Measurements from ENCODE around the gene OR8D1. TPM values are rescaled to one million over a fixed set of nuclear protein-coding genes. Genes with fewer than 3 reads are reported as not detected.

The OR8D1 gene
- total and polyA plus RNA-seq, 4 experiments from 2014 or later: not detected

DNA sequence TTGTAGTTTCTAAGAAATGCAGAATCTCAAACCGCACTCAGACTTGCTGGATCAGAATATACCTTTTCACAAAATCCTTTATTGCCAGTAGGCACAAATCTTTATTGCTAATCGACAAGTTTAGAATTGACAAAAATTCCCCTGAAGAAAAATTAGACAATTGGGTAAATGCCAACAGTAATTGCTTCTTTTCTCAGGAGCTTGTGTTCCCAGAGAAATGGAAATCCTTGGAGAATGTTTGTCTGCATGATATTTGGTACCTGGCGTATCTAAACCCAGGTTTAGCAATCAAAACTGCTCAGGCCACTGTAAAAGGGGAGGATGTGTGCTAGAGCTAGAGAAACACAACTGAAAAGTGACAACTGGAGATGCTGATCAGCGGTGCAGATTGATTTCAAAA lies 57.7 kb downstream of the OR8D1 start, which contains the start of gene OR8G5:
TSS of gene OR8G5 (plus strand) at position 301 of the 400 bp plus-strand sequence. CDS start 8,556 bp downstream, outside the sequence.
- H3K27me3 Mint-ChIP-seq: peaks cover 0 to 1% of the 10 kb centered on the region in 2 donors

More for the DNA sequence above, 57.7 kb downstream of the OR8D1 start, which contains the start of gene OR8G5:
- Histone ChIP-seq H3K36me3 (ENCODE audit: insufficient read depth, low read length) (no peaks in the 10 kb centered on the region), H3K27ac (ENCODE audit: low read depth, low read length) (no peak within 1 kb of the TSS), H3K27me3 (ENCODE audit: insufficient read depth, low read length) (no peaks in the 10 kb centered on the region), H3K4me3 (ENCODE audit: low read length in 2 of 2) (no peak within 1 kb of the TSS), H3K9me3 (ENCODE audit: control insufficient read depth in 1 of 2, low read length in 2 of 2) (no peaks in the 10 kb centered on the region), H3K4me1 (ENCODE audit: insufficient read depth, low read length) (no peaks in the 10 kb centered on the region)
- Mint-ChIP-seq H3K4me1 (no peaks in the 10 kb centered on the region), H3K36me3 (no peaks in the 10 kb centered on the region), H3K27ac (no peak within 1 kb of the TSS), H3K4me3 (no peak within 1 kb of the TSS), H3K9me3 (no peaks in the 10 kb centered on the region)
- intact Hi-C loops (cut with micrococcal nuclease): no loop called here
- DNase-seq: no peak
- CTCF ChIA-PET (ENCODE audit: partially characterized antibody): no interaction called here
- POLR2A ChIA-PET (ENCODE audit: partially characterized antibody): no interaction called here

Other genes with a start within 250 kb of the OR8D1 start
- 1 to 10 TPM; 6.4 to 7.2 TPM for gene VWA5A, start 198.5 kb downstream of the OR8D1 start, total RNA-seq
- gene VWA5A, start 198.5 kb downstream of the OR8D1 start, polyA plus RNA-seq: 10 to 100 TPM in 1 of 2 donors, 1 to 10 TPM in 1; 8.3 to 12.3 TPM
- not detected for gene OR10D3, start 130.6 kb downstream of the OR8D1 start, total RNA-seq
- not detected for gene OR10D3, start 130.6 kb downstream of the OR8D1 start, polyA plus RNA-seq
- gene OR8G1, start 72.9 kb downstream of the OR8D1 start, total RNA-seq: not detected
- not detected for gene OR8G1, start 72.9 kb downstream of the OR8D1 start, polyA plus RNA-seq
- gene OR8G5, start 57.6 kb downstream of the OR8D1 start, total RNA-seq: not detected
- not detected for gene OR8G5, start 57.6 kb downstream of the OR8D1 start, polyA plus RNA-seq
- gene OR8D2, start 6.2 kb upstream of the OR8D1 start, total RNA-seq: not detected
- not detected for gene OR8D2, start 6.2 kb upstream of the OR8D1 start, polyA plus RNA-seq
- gene OR8B2, start 70.5 kb upstream of the OR8D1 start, total RNA-seq: not detected
- gene OR8B2, start 70.5 kb upstream of the OR8D1 start, polyA plus RNA-seq: not detected
- gene OR8B3, start 85.1 kb upstream of the OR8D1 start, total RNA-seq: not detected
- not detected for gene OR8B3, start 85.1 kb upstream of the OR8D1 start, polyA plus RNA-seq
- gene OR8B4, start 110.9 kb upstream of the OR8D1 start, total RNA-seq: not detected
- not detected for gene OR8B4, start 110.9 kb upstream of the OR8D1 start, polyA plus RNA-seq
- gene OR8B8, start 131.7 kb upstream of the OR8D1 start, total RNA-seq: not detected
- not detected for gene OR8B8, start 131.7 kb upstream of the OR8D1 start, polyA plus RNA-seq
- not detected for gene OR8B12, start 229.7 kb upstream of the OR8D1 start, total RNA-seq
- gene OR8B12, start 229.7 kb upstream of the OR8D1 start, polyA plus RNA-seq: not detected

Data from CD4-positive, alpha-beta memory T cell (primary cell).